Measurements from ENCODE around the gene ZNF791.

The ZNF791 gene

GRCh38 chr19:12681074-12681987 is 70.6 kb downstream of the ZNF791 start, which contains the start of gene DHPS (continued):
- TF ChIP-seq PRDM10 (tag by site-specific recombination; IDR thresholded peaks at IDR 0.05) (peak; percentile 87), ZNF76 (tag by site-specific recombination; IDR thresholded peaks at IDR 0.05; ENCODE audit: borderline replicate concordance, low read depth) (peak; percentile 77), ZNF148 (tag by site-specific recombination; IDR thresholded peaks at IDR 0.05; ENCODE audit: borderline replicate concordance) (no peak), ZIC2 (tag by site-specific recombination; IDR thresholded peaks at IDR 0.05) (no peak; the same call in 1 of the 2 replicates), ZNF521 (tag by site-specific recombination; IDR thresholded peaks at IDR 0.05) (no peak), ATF2 (tag by site-specific recombination; IDR thresholded peaks at IDR 0.05; ENCODE audit: low read depth) (no peak), ZEB2 (tag by site-specific recombination; IDR thresholded peaks at IDR 0.05) (peak; percentile 95), SCRT2 (tag by site-specific recombination; IDR thresholded peaks at IDR 0.05) (no peak), MEIS1 (CRISPR knock-in tag; IDR thresholded peaks at IDR 0.05; ENCODE audit: borderline replicate concordance) (no peak), ZNF394 (tag by site-specific recombination; IDR thresholded peaks at IDR 0.05; ENCODE audit: borderline replicate concordance) (peak; percentile 75; the same call in 1 of the 2 replicates), ZNF639 (tag by site-specific recombination; IDR thresholded peaks at IDR 0.05) (peak; percentile 81; the same call in 1 of the 2 replicates), KLF16 (tag by site-specific recombination; IDR thresholded peaks at IDR 0.05) (peak; percentile 69; the same call in 1 of the 2 replicates), ZNF362 (tag by site-specific recombination; IDR thresholded peaks at IDR 0.05) (no peak), SETDB1 (IDR thresholded peaks at IDR 0.05; ENCODE audit: insufficient read length, low read length) (no peak), CTCF (tag by site-specific recombination; IDR thresholded peaks at IDR 0.05) (peak; percentile 51; the same call in 1 of the 2 replicates), YY2 (tag by site-specific recombination; IDR thresholded peaks at IDR 0.05) (peak; percentile 91), ZSCAN16 (tag by site-specific recombination; IDR thresholded peaks at IDR 0.05) (no peak), ZNF366 (tag by site-specific recombination; conservative IDR thresholded peaks at IDR 0.05) (peak; percentile 59), ZNF473 (tag by site-specific recombination; IDR thresholded peaks at IDR 0.05) (no peak), ZNF157 (tag by site-specific recombination; IDR thresholded peaks at IDR 0.05) (no peak), ZNF558 (tag by site-specific recombination; IDR thresholded peaks at IDR 0.05) (no peak; the same call in 1 of the 2 replicates), GFI1B (tag by site-specific recombination; IDR thresholded peaks at IDR 0.05) (no peak), ZSCAN4 (tag by site-specific recombination; IDR thresholded peaks at IDR 0.05) (peak; percentile 54; the same call in 1 of the 2 replicates)

All from HEK293 (cell line).